Hepatocyte (in vitro differentiated cells): Measurements from ENCODE around the gene STAC3.

Experiments
- CTCF ChIP-seq: fragments of 200-600 bp; sonication (generic); IDR thresholded peaks from 2 replicates; pipeline ENCODE4 v1.5.1; 2016; ENCODE audit warnings: antibody characterized with exemption, mild to moderate bottlenecking; ENCODE audit not compliant: poor library complexity
- EZH2 ChIP-seq: fragments of 200-600 bp; sonication (generic); IDR thresholded peaks from 2 replicates; pipeline ENCODE4 v1.6.1; 2016; ENCODE audit warnings: antibody characterized with exemption, mild to moderate bottlenecking, borderline replicate concordance

- TF ChIP-seq EZH2 = no peak
- TF ChIP-seq CTCF = peak; percentile 49
Observed at GRCh38 chr12:57224973-57225679, 25.9 kb downstream of the STAC3 start.
